ENCODE measurements around the gene TRMT10A. TPM values are rescaled to one million over a fixed set of nuclear protein-coding genes. Genes with fewer than 3 reads are reported as not detected.

The TRMT10A gene
- polyA plus RNA-seq, 1 donor from 2014 or later = 10.5 TPM

DNA sequence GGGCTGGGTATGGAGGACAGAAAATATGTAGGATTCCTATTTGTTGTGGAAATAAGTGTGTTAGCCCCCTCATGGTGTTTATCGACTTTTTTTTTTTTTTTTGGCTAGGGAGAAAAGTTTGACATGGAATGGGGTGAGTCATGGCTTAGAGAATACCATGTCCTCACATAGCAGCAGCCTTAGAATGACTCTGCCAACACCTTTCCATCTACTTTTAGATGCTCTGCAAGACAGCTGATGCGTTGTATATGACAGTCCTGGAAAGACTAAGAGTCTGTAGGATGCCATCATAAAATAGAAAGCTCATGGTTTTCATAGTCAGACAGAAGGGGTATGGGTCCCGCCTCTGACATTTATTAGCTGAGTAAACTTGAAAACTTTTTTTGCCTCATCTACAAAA lies 48.4 kb upstream of the TRMT10A start:
- Histone ChIP-seq H3K27me3 (ENCODE audit: insufficient read depth, low read depth, low read length) (no peaks in the 10 kb centered on the region), H3K9me3 (ENCODE audit: low read length) (no peaks in the 10 kb centered on the region), H4K20me1 (ENCODE audit: insufficient read depth) (no peaks in the 10 kb centered on the region), H2AFZ (ENCODE audit: low read depth, low read length) (no peak overlapping the region), H3K4me2 (ENCODE audit: low read length) (no peak overlapping the region), H3K9ac (ENCODE audit: low read length) (no peak overlapping the region), H3K4me3 (ENCODE audit: low read length) (no peak overlapping the region), H3K27ac (ENCODE audit: low read length) (no peak overlapping the region), H3K79me2 (replicated peaks; ENCODE audit: insufficient read depth, low read length) (no peaks in the 10 kb centered on the region), H3K9me2 (ENCODE audit: insufficient read depth, low read length) (no peaks in the 10 kb centered on the region), H3K36me3 (ENCODE audit: insufficient read depth, low read length) (no peaks in the 10 kb centered on the region), H3F3A (ENCODE audit: insufficient read depth, low read length, poor library complexity, severe bottlenecking) (no peaks in the 10 kb centered on the region)
- TF ChIP-seq EP300 (conservative IDR thresholded peaks at IDR 0.05; ENCODE audit: poor library complexity, severe bottlenecking) = no peak
- TF ChIP-seq POLR2AphosphoS5 (IDR thresholded peaks at IDR 0.05) = no peak
- no peak for TF ChIP-seq SMC3 (conservative IDR thresholded peaks at IDR 0.05; ENCODE audit: poor library complexity)
- TF ChIP-seq RAD21 (conservative IDR thresholded peaks at IDR 0.05) = no peak
- TF ChIP-seq TAF1 (IDR thresholded peaks at IDR 0.05; ENCODE audit: low read depth) = no peak
- TF ChIP-seq, protein P1, sequence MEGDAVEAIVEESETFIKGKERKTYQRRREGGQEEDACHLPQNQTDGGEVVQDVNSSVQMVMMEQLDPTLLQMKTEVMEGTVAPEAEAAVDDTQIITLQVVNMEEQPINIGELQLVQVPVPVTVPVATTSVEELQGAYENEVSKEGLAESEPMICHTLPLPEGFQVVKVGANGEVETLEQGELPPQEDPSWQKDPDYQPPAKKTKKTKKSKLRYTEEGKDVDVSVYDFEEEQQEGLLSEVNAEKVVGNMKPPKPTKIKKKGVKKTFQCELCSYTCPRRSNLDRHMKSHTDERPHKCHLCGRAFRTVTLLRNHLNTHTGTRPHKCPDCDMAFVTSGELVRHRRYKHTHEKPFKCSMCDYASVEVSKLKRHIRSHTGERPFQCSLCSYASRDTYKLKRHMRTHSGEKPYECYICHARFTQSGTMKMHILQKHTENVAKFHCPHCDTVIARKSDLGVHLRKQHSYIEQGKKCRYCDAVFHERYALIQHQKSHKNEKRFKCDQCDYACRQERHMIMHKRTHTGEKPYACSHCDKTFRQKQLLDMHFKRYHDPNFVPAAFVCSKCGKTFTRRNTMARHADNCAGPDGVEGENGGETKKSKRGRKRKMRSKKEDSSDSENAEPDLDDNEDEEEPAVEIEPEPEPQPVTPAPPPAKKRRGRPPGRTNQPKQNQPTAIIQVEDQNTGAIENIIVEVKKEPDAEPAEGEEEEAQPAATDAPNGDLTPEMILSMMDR (IDR thresholded peaks at IDR 0.05; ENCODE audit: poor library complexity, severe bottlenecking) = no peak
- TF ChIP-seq MXI1 (conservative IDR thresholded peaks at IDR 0.05; ENCODE audit: poor library complexity, severe bottlenecking) = no peak
- TF ChIP-seq, protein P2, sequence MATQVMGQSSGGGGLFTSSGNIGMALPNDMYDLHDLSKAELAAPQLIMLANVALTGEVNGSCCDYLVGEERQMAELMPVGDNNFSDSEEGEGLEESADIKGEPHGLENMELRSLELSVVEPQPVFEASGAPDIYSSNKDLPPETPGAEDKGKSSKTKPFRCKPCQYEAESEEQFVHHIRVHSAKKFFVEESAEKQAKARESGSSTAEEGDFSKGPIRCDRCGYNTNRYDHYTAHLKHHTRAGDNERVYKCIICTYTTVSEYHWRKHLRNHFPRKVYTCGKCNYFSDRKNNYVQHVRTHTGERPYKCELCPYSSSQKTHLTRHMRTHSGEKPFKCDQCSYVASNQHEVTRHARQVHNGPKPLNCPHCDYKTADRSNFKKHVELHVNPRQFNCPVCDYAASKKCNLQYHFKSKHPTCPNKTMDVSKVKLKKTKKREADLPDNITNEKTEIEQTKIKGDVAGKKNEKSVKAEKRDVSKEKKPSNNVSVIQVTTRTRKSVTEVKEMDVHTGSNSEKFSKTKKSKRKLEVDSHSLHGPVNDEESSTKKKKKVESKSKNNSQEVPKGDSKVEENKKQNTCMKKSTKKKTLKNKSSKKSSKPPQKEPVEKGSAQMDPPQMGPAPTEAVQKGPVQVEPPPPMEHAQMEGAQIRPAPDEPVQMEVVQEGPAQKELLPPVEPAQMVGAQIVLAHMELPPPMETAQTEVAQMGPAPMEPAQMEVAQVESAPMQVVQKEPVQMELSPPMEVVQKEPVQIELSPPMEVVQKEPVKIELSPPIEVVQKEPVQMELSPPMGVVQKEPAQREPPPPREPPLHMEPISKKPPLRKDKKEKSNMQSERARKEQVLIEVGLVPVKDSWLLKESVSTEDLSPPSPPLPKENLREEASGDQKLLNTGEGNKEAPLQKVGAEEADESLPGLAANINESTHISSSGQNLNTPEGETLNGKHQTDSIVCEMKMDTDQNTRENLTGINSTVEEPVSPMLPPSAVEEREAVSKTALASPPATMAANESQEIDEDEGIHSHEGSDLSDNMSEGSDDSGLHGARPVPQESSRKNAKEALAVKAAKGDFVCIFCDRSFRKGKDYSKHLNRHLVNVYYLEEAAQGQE (IDR thresholded peaks at IDR 0.05; ENCODE audit: borderline replicate concordance) = no peak
- TF ChIP-seq EZH2 (IDR thresholded peaks at IDR 0.05; ENCODE audit: borderline replicate concordance, insufficient read depth, low read length, poor library complexity, severe bottlenecking) = no peak

DNA sequence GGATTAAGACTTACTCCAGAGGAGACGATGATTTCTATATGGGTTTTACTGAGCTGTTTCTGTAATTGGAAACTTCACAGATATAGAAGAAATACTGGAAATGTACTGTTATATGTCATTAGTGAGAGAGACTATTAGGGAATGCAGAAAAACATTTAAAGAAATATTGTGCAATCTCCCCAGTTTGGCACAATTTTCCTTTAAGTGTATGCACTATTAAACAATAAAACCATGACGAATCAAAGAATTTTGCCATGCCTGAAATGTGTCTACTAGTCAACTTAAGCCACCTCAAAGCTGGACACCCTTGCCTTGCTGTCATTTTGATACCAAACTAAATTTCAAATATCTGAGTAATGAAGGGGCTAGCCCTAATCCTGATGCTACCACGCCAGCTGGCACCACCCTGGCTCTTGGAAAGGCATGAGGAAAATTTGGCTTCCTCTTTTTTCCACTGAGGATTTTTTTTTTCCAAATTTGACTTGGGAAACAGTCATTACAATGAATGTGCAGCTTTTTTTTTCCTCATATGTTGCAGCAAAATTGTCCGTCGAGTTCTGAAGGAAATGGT lies 46.9 kb upstream of the TRMT10A start:
- no peak for TF ChIP-seq MXI1 (conservative IDR thresholded peaks at IDR 0.05; ENCODE audit: poor library complexity, severe bottlenecking)
- no peak for TF ChIP-seq EP300 (conservative IDR thresholded peaks at IDR 0.05; ENCODE audit: poor library complexity, severe bottlenecking)
- TF ChIP-seq, protein P1 (IDR thresholded peaks at IDR 0.05; ENCODE audit: poor library complexity, severe bottlenecking) = no peak
- Histone ChIP-seq H2AFZ (ENCODE audit: low read depth, low read length) (no peak overlapping the region), H3K36me3 (ENCODE audit: insufficient read depth, low read length) (no peaks in the 10 kb centered on the region), H3K9ac (ENCODE audit: low read length) (no peak overlapping the region), H3F3A (ENCODE audit: insufficient read depth, low read length, poor library complexity, severe bottlenecking) (no peaks in the 10 kb centered on the region), H3K4me2 (ENCODE audit: low read length) (no peak overlapping the region), H4K20me1 (ENCODE audit: insufficient read depth) (no peaks in the 10 kb centered on the region), H3K79me2 (replicated peaks; ENCODE audit: insufficient read depth, low read length) (no peaks in the 10 kb centered on the region), H3K9me2 (ENCODE audit: insufficient read depth, low read length) (no peaks in the 10 kb centered on the region), H3K4me3 (ENCODE audit: low read length) (no peak overlapping the region), H3K27ac (ENCODE audit: low read length) (no peak overlapping the region), H3K9me3 (ENCODE audit: low read length) (no peaks in the 10 kb centered on the region), H3K27me3 (ENCODE audit: insufficient read depth, low read depth, low read length) (no peaks in the 10 kb centered on the region)

Data from neural cell (in vitro differentiated cells).